K562 (cell line): Measurements from ENCODE around the gene PSMB8. TPM values are rescaled to one million over a fixed set of nuclear protein-coding genes. Genes with fewer than 3 reads are reported as not detected.

Source experiments
- ATAC-seq: fragments of 200-7000 bp; cut with Tn5 transposase; 3 replicates; pipeline ENCODE4 v1.9.1; 2020; ENCODE audit warnings: moderate library complexity
- Bru-seq: library from RNA; stranded (reverse); fragments of 400-500 nt; gene quantifications from one replicate; lab custom pipeline; 2021; lab: Mats Ljungman, UMichigan
- BruChase-seq, 2 experiments: library from RNA; stranded (reverse); fragments of 400-500 nt; gene quantifications; one replicate each; lab custom pipeline; 2021; lab: Mats Ljungman, UMichigan
- BruUV-seq: library from RNA; stranded (reverse); fragments of 400-500 nt; replicated peaks from 2 replicates; lab custom pipeline; 2021; lab: Mats Ljungman, UMichigan
- CTCF ChIA-PET: fragments of 300-600 bp; formaldehyde crosslinking; extraction: SDS; loops from one replicate; lab custom pipeline; 2021; ENCODE audit warnings: low intra/inter-chr PET ratio; lab: Yijun Ruan, JAX
- POLR2A ChIA-PET: fragments of 300-600, 350-650 bp; sonication (Branson Sonifier 250); formaldehyde crosslinking; extraction: SDS; loops from one replicate; lab custom pipeline; 2021; ENCODE audit warnings: antibody characterized with exemption, inconsistent platforms; lab: Yijun Ruan, JAX
- DNase-seq, 4 experiments: peaks; one replicate each; pipeline versions ENCODE4 v3.0.0 to v3.0.0-alpha.2; 2011 to 2018; ENCODE audit warnings: low spot score in 3 of 4, mixed read lengths in 3 of 4; ENCODE audit errors: extremely low read depth in 1 of 4
- FAIRE-seq: peaks from 2 replicates; lab custom pipeline; 2011; peaks lifted over from hg19 to GRCh38; lab: Jason Lieb, UNC
- H2AFZ ChIP-seq: 2 replicates; pipeline ENCODE4 v1.6.0; 2011; ENCODE audit warnings: low read depth, low read length, control low read depth, inconsistent platforms
- H3K27ac ChIP-seq: fragments of 200-600 bp; 3 replicates; pipeline ENCODE4 v1.8.0; 2011; ENCODE audit warnings: low read depth, mild to moderate bottlenecking, control low read depth, inconsistent platforms, low read length, moderate library complexity, mixed read lengths; ENCODE audit errors: extremely low read depth
- H3K27me3 ChIP-seq, 2 experiments: fragments of 300-600 bp in 1 of 2; 2 replicates in 1 of 2; 3 replicates in 1 of 2; pipeline versions ENCODE4 v1.6.0 to v1.8.0; 2011; ENCODE audit warnings: inconsistent platforms in 2 of 2, low read length in 2 of 2, mild to moderate bottlenecking in 1 of 2, mixed read lengths in 1 of 2, moderate library complexity in 1 of 2; ENCODE audit not compliant: control insufficient read depth in 2 of 2, insufficient read depth in 2 of 2
- H3K36me3 ChIP-seq: fragments of 300-600 bp; 3 replicates; pipeline ENCODE4 v1.8.0; 2011; ENCODE audit warnings: mild to moderate bottlenecking, low read length, inconsistent platforms; ENCODE audit not compliant: control insufficient read depth, insufficient read depth
- H3K4me1 ChIP-seq, 2 experiments: fragments of 200-600 bp in 1 of 2; replicated peaks in 1 of 2; 2 replicates in 1 of 2; 3 replicates in 1 of 2; pipeline versions ENCODE4 v1.5.1 to v1.8.0; 2011; ENCODE audit warnings: inconsistent platforms in 2 of 2, low read length in 2 of 2, mild to moderate bottlenecking in 1 of 2, mixed read lengths in 1 of 2, moderate library complexity in 1 of 2; ENCODE audit not compliant: control insufficient read depth in 2 of 2, insufficient read depth in 2 of 2
- H3K4me2 ChIP-seq: 2 replicates; pipeline ENCODE4 v1.6.1; 2011; ENCODE audit warnings: low read length, control low read depth, inconsistent platforms, mixed read lengths; ENCODE audit not compliant: insufficient read depth
- H3K4me3 ChIP-seq: fragments of 200-600 bp; sonication (generic), shearing (Covaris generic); 2 replicates; pipeline ENCODE4 v1.5.1; 2016; ENCODE audit warnings: control low read depth, inconsistent platforms
- H3K79me2 ChIP-seq: fragments of 200-600 bp; 3 replicates; pipeline ENCODE4 v1.8.0; 2011; ENCODE audit warnings: low read length, inconsistent platforms; ENCODE audit not compliant: control insufficient read depth, insufficient read depth
- H3K9ac ChIP-seq, 2 experiments: 2 replicates each; pipeline versions ENCODE4 v1.6.0 to v1.6.1; 2011; ENCODE audit warnings: low read depth in 2 of 2, low read length in 2 of 2, control low read depth in 1 of 2, inconsistent platforms in 1 of 2, mild to moderate bottlenecking in 1 of 2, mixed read lengths in 1 of 2; ENCODE audit not compliant: insufficient read depth in 1 of 2
- H3K9me1 ChIP-seq: one replicate; pipeline ENCODE4 v1.6.0; 2011; ENCODE audit warnings: inconsistent platforms, mild to moderate bottlenecking, low read length, moderate library complexity; ENCODE audit not compliant: control insufficient read depth, insufficient read depth
- H3K9me3 ChIP-seq: replicated peaks from 2 replicates; pipeline ENCODE4 v1.5.1; 2011; ENCODE audit warnings: low read depth, low read length, inconsistent platforms; ENCODE audit not compliant: control insufficient read depth, insufficient read depth
- H4K20me1 ChIP-seq: replicated peaks from 2 replicates; pipeline ENCODE4 v1.6.1; 2011; ENCODE audit warnings: low read length, inconsistent platforms, mixed read lengths; ENCODE audit not compliant: control insufficient read depth, insufficient read depth
- DNMT1 ChIP-seq: fragments of 450-650 bp; IDR thresholded peaks from 2 replicates; pipeline ENCODE4 v1.6.1; 2016; ENCODE audit warnings: antibody characterized with exemption, mild to moderate bottlenecking
- ELF1 ChIP-seq: fragments of 200-800 bp; sonication (Bioruptor generic); IDR thresholded peaks from 2 replicates; pipeline ENCODE4 v1.6.1; 2016; ENCODE audit warnings: missing genetic modification characterization, missing compliant biosample characterization
- GABPA ChIP-seq: fragments of 200-800 bp; sonication (Bioruptor generic); conservative IDR thresholded peaks from 2 replicates; pipeline ENCODE4 v1.6.1; 2016; ENCODE audit warnings: low read depth, missing genetic modification characterization, missing compliant biosample characterization
- HOXB6 ChIP-seq: fragments of 250-450 bp; sonication (Bioruptor Pico); IDR thresholded peaks from 2 replicates; pipeline ENCODE4 v1.5.1; 2022; ENCODE audit warnings: mild to moderate bottlenecking, borderline replicate concordance
- IFI16 ChIP-seq: fragments of 250-450 bp; sonication (Bioruptor Pico); IDR thresholded peaks from 2 replicates; pipeline ENCODE4 v2.1.2; 2022; ENCODE audit warnings: mild to moderate bottlenecking, inconsistent platforms
- MEF2D ChIP-seq: conservative IDR thresholded peaks from 2 replicates; pipeline ENCODE4 v1.6.1; 2016; ENCODE audit warnings: low read depth, missing genetic modification characterization, missing compliant biosample characterization
- PHTF2 ChIP-seq: fragments of 250-450 bp; sonication (Bioruptor Pico); IDR thresholded peaks from 2 replicates; pipeline ENCODE4 v1.5.0; 2021; ENCODE audit warnings: mild to moderate bottlenecking
- RFX7 ChIP-seq: fragments of 250-450 bp; sonication (Bioruptor Pico); IDR thresholded peaks from 2 replicates; pipeline ENCODE4 v1.5.1; 2021; ENCODE audit warnings: mild to moderate bottlenecking
- XRCC5 ChIP-seq: fragments of 200-400 bp; formaldehyde crosslinking; IDR thresholded peaks from 2 replicates; pipeline ENCODE4 v1.6.1; 2017; ENCODE audit warnings: low read depth, mild to moderate bottlenecking, low read length
- ZNF280B ChIP-seq: fragments of 250-450 bp; sonication (Bioruptor Pico); IDR thresholded peaks from 2 replicates; pipeline ENCODE4 v1.5.1; 2021; ENCODE audit warnings: mild to moderate bottlenecking
- ZNF408 ChIP-seq: fragments of 250-450 bp; sonication (Bioruptor Pico); IDR thresholded peaks from 2 replicates; pipeline ENCODE4 v1.4.0; 2020; ENCODE audit warnings: low read depth, mild to moderate bottlenecking, moderate library complexity
- ZNF655 ChIP-seq: fragments of 250-450 bp; sonication (Bioruptor Pico); IDR thresholded peaks from 2 replicates; pipeline ENCODE4 v1.5.0; 2021
- ZNF778 ChIP-seq: fragments of 450-650 bp; formaldehyde crosslinking; IDR thresholded peaks from 2 replicates; pipeline ENCODE4 v1.4.0; 2020; ENCODE audit warnings: mild to moderate bottlenecking, moderate library complexity
- ZNF780A ChIP-seq: fragments of 250-450 bp; sonication (Bioruptor Pico); IDR thresholded peaks from 2 replicates; pipeline ENCODE4 v1.5.0; 2021; ENCODE audit warnings: mild to moderate bottlenecking
- WGBS: fragments of 100-300 bp; shearing (Covaris generic); methylation state at CpG from one replicate; pipeline ENCODE4 v1.1.6; 2016; ENCODE audit warnings: low coverage, mixed read lengths; ENCODE audit not compliant: insufficient coverage; ENCODE audit errors: missing lambda C conversion rate; 5-methylcytosine and 5-hydroxymethylcytosine counted together
- in situ Hi-C: fragments of 300-500 bp; cut with MboI; formaldehyde crosslinking; loops from 4 replicates; pipeline ENCODE4 v1.15.0; 2018; ENCODE audit warnings: inconsistent platforms, mixed read lengths
- intact Hi-C: fragments of 100-400 bp; cut with micrococcal nuclease; formaldehyde crosslinking; loops from 2 replicates; pipeline ENCODE4 v1.14.2; 2022
- long read RNA-seq, 3 experiments: library from polyadenylated mRNA in 2 of 3; library from RNA in 1 of 3; unstranded in 2 of 3; stranded (forward) in 1 of 3; transcript quantifications; one replicate each; pipeline ENCODE4 v2.0.0, GENCODE V29; 2019 to 2022
- polyA minus RNA-seq, 3 experiments: library from RNA; depleted of rRNA, polyadenylated mRNA; stranded (reverse); fragments of >200 nt; gene quantifications; 2 replicates each; pipeline ENCODE4 v1.2.3, GENCODE V29; 2011
- polyA plus RNA-seq, 8 experiments: library from polyadenylated mRNA; depleted of rRNA in 4 of 8; stranded (reverse) in 5 of 8; unstranded in 3 of 8; fragments of >200 nt; fragmentation: Nextera tagmentation in 2 of 8; fragmentation: Illumina TruSeq in 1 of 8; extraction: Ambion mirVana in 2 of 8; extraction: Trizol in 1 of 8; gene quantifications; 2 replicates each; pipeline versions ENCODE4 v1.2.1 to v1.2.3, GENCODE V29; 2011 to 2014; ENCODE audit warnings: inconsistent platforms in 1 of 8, missing spikeins in 1 of 8
- total RNA-seq, 7 experiments: library from RNA; depleted of rRNA in 6 of 7; stranded (reverse); fragments of >200 nt in 6 of 7; fragmentation: Illumina TruSeq in 2 of 7; extraction: Trizol in 2 of 7; gene quantifications; 2 replicates each; pipeline versions ENCODE4 v1.2.1 to v1.2.3, GENCODE V29; 2011 to 2021; ENCODE audit warnings: low replicate concordance in 1 of 7

PSMB8 gene
- 0.30 and 0.72 TPM in 2 replicates for total RNA-seq (2011; cell fraction: chromatin; rRNA removed; ENCODE audit: low replicate concordance)
- 0.17 TPM in 1 of 2 replicates, not detected in the other for total RNA-seq (2011; cell fraction: nucleolus; rRNA removed)
- total RNA-seq (2011; cell fraction: nucleoplasm; rRNA removed) = 0.59 TPM in 1 of 2 replicates, not detected in the other
- 2.0 and 3.7 TPM in 2 replicates for total RNA-seq (2014; rRNA removed)
- 1.9 and 2.0 TPM in 2 replicates for total RNA-seq (2014; rRNA removed; fragmentation: Illumina TruSeq; extraction: Trizol)
- total RNA-seq (2015; rRNA removed; fragmentation: Illumina TruSeq; extraction: Trizol) = 3.2 and 4.0 TPM in 2 replicates
- 2.9 and 3.3 TPM in 2 replicates for total RNA-seq (2021)
- 0.12 and 0.71 TPM in 2 replicates for polyA plus RNA-seq (2011; rRNA removed)
- 0.37 and 0.66 TPM in 2 replicates for polyA plus RNA-seq (2011; cell fraction: cytosol; rRNA removed)
- 0.11 and 0.47 TPM in 2 replicates for polyA plus RNA-seq (2011; cell fraction: nucleus; rRNA removed)
- polyA plus RNA-seq (2012) = 4.3 and 11.5 TPM in 2 replicates
- 2.0 and 2.7 TPM in 2 replicates for polyA plus RNA-seq (2014; fragmentation: Illumina TruSeq; extraction: Trizol)
- 1 to 10 TPM; 2.4 to 2.6 TPM for polyA plus RNA-seq (2014; fragmentation: Nextera tagmentation; extraction: Ambion mirVana)
- polyA plus RNA-seq (2014; rRNA removed) = 2.8 and 4.4 TPM in 2 replicates
- 0.18 TPM in 1 of 2 replicates, not detected in the other for polyA minus RNA-seq (2011; rRNA and poly(A)+ RNA removed)
- 2.5 TPM in 1 of 2 replicates, not detected in the other for polyA minus RNA-seq (2011; cell fraction: cytosol; rRNA and poly(A)+ RNA removed)
- 0.13 and 0.44 TPM in 2 replicates for polyA minus RNA-seq (2011; cell fraction: nucleus; rRNA and poly(A)+ RNA removed)
- Bru-seq, nascent RNA = percentile 35 among the genes with signal in this experiment
- BruChase-seq, experiment 1, labeled RNA remaining after a 2-hour chase = percentile 38 among the genes with signal in this experiment
- BruChase-seq, experiment 2, labeled RNA remaining after a 6-hour chase = percentile 33 among the genes with signal in this experiment
- long read RNA-seq, experiment 1, partial matches to known transcripts = 0 of 14 reads
- long read RNA-seq, experiment 1, other reads (novel, unspliced or antisense) = 12 of 14 reads
- long read RNA-seq, experiment 2, partial matches to known transcripts = 0 of 2 reads
- long read RNA-seq, experiment 2, other reads (novel, unspliced or antisense) = 0 of 2 reads
- long read RNA-seq, experiment 3, partial matches to known transcripts = 0 of 2 reads
- long read RNA-seq, experiment 3, other reads (novel, unspliced or antisense) = 0 of 2 reads

- Histone ChIP-seq H3K9me1 (no peaks in the 10 kb centered on the region), H3K27me3 (peaks cover 4 to 33% of the 10 kb centered on the region in 2 experiments; a peak in 2 of 5 replicates), H3K79me2 (no peaks in the 10 kb centered on the region), H4K20me1 (no peaks in the 10 kb centered on the region), H3K4me2 (peak within 1 kb of the TSS; percentile 73), H3K27ac (no peak within 1 kb of the TSS), H3K36me3 (no peaks in the 10 kb centered on the region), H2AFZ (peak within 1 kb of the TSS; percentile 82), H3K9ac (peak within 1 kb of the TSS in 1 of 2 experiments; percentile 64; a peak in 2 of 4 replicates), H3K4me3 (peak within 1 kb of the TSS; percentile 17), H3K4me1 (peaks cover 0 to 16% of the 10 kb centered on the region in 2 experiments; a peak in 3 of 5 replicates), H3K9me3 (no peaks in the 10 kb centered on the region)
- in situ Hi-C loops (no loop called here), intact Hi-C loops (no loop called here)
- ChIA-PET POLR2A (interaction anchor here (0.6 to 2.9 kb wide), 4 partner anchors 14 to 127 kb away, joined by 3 to 13 read pairs (median 4); partner anchors contain the start of gene BRD2), CTCF (interaction anchor here (0.6 to 1.5 kb wide), 4 partner anchors 10 to 160 kb away, joined by 3 to 4 read pairs (median 4); partner anchors contain the start of genes PSMB9 and TAP1)
- DNase-seq (peak; percentile 91 to 92 (median 91)), FAIRE-seq (peak; percentile 99), ATAC-seq (peak; percentile 100)
- BruUV-seq = no TSS peak
- 14% methylated on average over 35 of the region's 40 CpGs for WGBS
- TF ChIP-seq ZNF280B (no peak), RFX7 (CRISPR knock-in tag) (no peak), DNMT1 (no peak), IFI16 (CRISPR knock-in tag) (no peak), MEF2D (tag) (no peak), ZNF655 (no peak), XRCC5 (0 out of 2 replicates have a peak, but pooled peaks have one; percentile 13), GABPA (tag) (0 out of 2 replicates have a peak, but pooled peaks have one; percentile 31), ZNF780A (CRISPR knock-in tag) (no peak), HOXB6 (CRISPR knock-in tag) (no peak), ZNF408 (CRISPR knock-in tag) (no peak), ZNF778 (CRISPR knock-in tag) (no peak), PHTF2 (CRISPR knock-in tag) (no peak), ELF1 (tag) (0 out of 2 replicates have a peak, but pooled peaks have one; percentile 32)
Observed at GRCh38 chr6:32843979-32844838, at the start of gene PSMB8. PSMB8 (minus strand) TSS chr6:32844047; CDS start chr6:32843996, 51 bp downstream.
